ENCODE data around the gene CACNG3.

CACNG3 gene

GRCh38 chr16:24324421-24324820 is 68.3 kb downstream of the CACNG3 start:
- peaks cover 0 to 3% of the 10 kb centered on the region in 2 experiments for H3K36me3 ChIP-seq (ENCODE audit: control insufficient read depth in 1 of 2, insufficient read depth in 2 of 2, low read depth in 1 of 2, low read length in 2 of 2)
- H2AK5ac ChIP-seq (ENCODE audit: low read length, severe bottlenecking) = no peak overlapping the region
- no peaks in the 10 kb centered on the region for H3K9me3 ChIP-seq (ENCODE audit: control insufficient read depth, low read length)
- H2BK120ac ChIP-seq (ENCODE audit: low read depth, low read length) = no peak overlapping the region
- no peaks in the 10 kb centered on the region for H3K4me1 ChIP-seq (ENCODE audit: control insufficient read depth, insufficient read depth, low read depth, low read length)
- no peak overlapping the region for H3K23ac ChIP-seq (ENCODE audit: low read length in 2 of 2)
- no peak overlapping the region for H3K4ac ChIP-seq (ENCODE audit: low read depth in 1 of 2, low read length in 2 of 2)
- H2BK15ac ChIP-seq (ENCODE audit: low read depth, poor library complexity, severe bottlenecking) = no peak overlapping the region
- no peak overlapping the region for H2BK12ac ChIP-seq (ENCODE audit: low read length in 2 of 2)
- DNase-seq = no peak
- H3K27ac ChIP-seq (ENCODE audit: low read length, poor library complexity, severe bottlenecking) = no peak overlapping the region
- H3K4me3 ChIP-seq (ENCODE audit: insufficient read depth in 1 of 2, low read depth in 1 of 2, low read length in 2 of 2) = no peak overlapping the region
- H2AFZ ChIP-seq (ENCODE audit: low read depth, low read length) = no peak overlapping the region
- 65% methylated on average over 1 of the region's 1 CpG for WGBS
- no peak overlapping the region for H3K9ac ChIP-seq (ENCODE audit: low read length)
- no peak overlapping the region for H2BK5ac ChIP-seq (ENCODE audit: low read depth, low read length, poor library complexity, severe bottlenecking)
- no peak overlapping the region for H3K14ac ChIP-seq (ENCODE audit: low read length in 2 of 2)
- no peak overlapping the region for H4K91ac ChIP-seq (ENCODE audit: low read length)
- H3K79me1 ChIP-seq (replicated peaks; ENCODE audit: low read length, poor library complexity, severe bottlenecking) = no peaks in the 10 kb centered on the region
- no peaks in the 10 kb centered on the region for H3K27me3 ChIP-seq (ENCODE audit: control insufficient read depth in 1 of 2, insufficient read depth in 1 of 2, low read length in 2 of 2)
- H3K18ac ChIP-seq (ENCODE audit: low read depth in 1 of 2, low read length in 2 of 2) = no peak overlapping the region
- no peak overlapping the region for H4K8ac ChIP-seq (ENCODE audit: low read length)
- H3K4me2 ChIP-seq (ENCODE audit: low read length, poor library complexity, severe bottlenecking) = no peak overlapping the region

- no peak for DNase-seq
- 74% methylated on average over 14 of the region's 14 CpGs for WGBS
- Histone ChIP-seq H3K79me1 (replicated peaks; ENCODE audit: low read length, poor library complexity, severe bottlenecking) (no peaks in the 10 kb centered on the region), H3K23ac (ENCODE audit: low read length in 2 of 2) (no peak overlapping the region), H4K8ac (ENCODE audit: low read length) (no peak overlapping the region), H3K9me3 (ENCODE audit: control insufficient read depth, low read length) (no peaks in the 10 kb centered on the region), H2AFZ (ENCODE audit: low read depth, low read length) (no peak overlapping the region), H3K4me1 (ENCODE audit: control insufficient read depth, insufficient read depth, low read depth, low read length) (no peaks in the 10 kb centered on the region), H3K18ac (ENCODE audit: low read depth in 1 of 2, low read length in 2 of 2) (no peak overlapping the region), H2BK12ac (ENCODE audit: low read length in 2 of 2) (no peak overlapping the region), H3K4me3 (ENCODE audit: insufficient read depth in 1 of 2, low read depth in 1 of 2, low read length in 2 of 2) (no peak overlapping the region), H3K27me3 (ENCODE audit: control insufficient read depth in 1 of 2, insufficient read depth in 1 of 2, low read length in 2 of 2) (no peaks in the 10 kb centered on the region), H2BK120ac (ENCODE audit: low read depth, low read length) (no peak overlapping the region), H2BK15ac (ENCODE audit: low read depth, poor library complexity, severe bottlenecking) (no peak overlapping the region), H3K14ac (ENCODE audit: low read length in 2 of 2) (no peak overlapping the region), H3K4ac (ENCODE audit: low read depth in 1 of 2, low read length in 2 of 2) (no peak overlapping the region), H4K91ac (ENCODE audit: low read length) (no peak overlapping the region), H2AK5ac (ENCODE audit: low read length, severe bottlenecking) (no peak overlapping the region), H3K9ac (ENCODE audit: low read length) (no peak overlapping the region), H3K36me3 (ENCODE audit: control insufficient read depth in 1 of 2, insufficient read depth in 2 of 2, low read depth in 1 of 2, low read length in 2 of 2) (no peaks in the 10 kb centered on the region), H3K27ac (ENCODE audit: low read length, poor library complexity, severe bottlenecking) (no peak overlapping the region), H2BK5ac (ENCODE audit: low read depth, low read length, poor library complexity, severe bottlenecking) (no peak overlapping the region), H3K4me2 (ENCODE audit: low read length, poor library complexity, severe bottlenecking) (no peak overlapping the region)
These were observed 72.8 kb downstream of the CACNG3 start for GRCh38 chr16:24328835-24329452.

GRCh38 chr16:24332178-24332577 is 76.0 kb downstream of the CACNG3 start:
- Histone ChIP-seq H2BK5ac (ENCODE audit: low read depth, low read length, poor library complexity, severe bottlenecking) (no peak overlapping the region), H3K4ac (ENCODE audit: low read depth in 1 of 2, low read length in 2 of 2) (no peak overlapping the region), H3K9ac (ENCODE audit: low read length) (no peak overlapping the region), H3K9me3 (ENCODE audit: control insufficient read depth, low read length) (no peaks in the 10 kb centered on the region), H3K36me3 (ENCODE audit: control insufficient read depth in 1 of 2, insufficient read depth in 2 of 2, low read depth in 1 of 2, low read length in 2 of 2) (no peaks in the 10 kb centered on the region), H3K27ac (ENCODE audit: low read length, poor library complexity, severe bottlenecking) (no peak overlapping the region), H2BK12ac (ENCODE audit: low read length in 2 of 2) (no peak overlapping the region), H4K91ac (ENCODE audit: low read length) (no peak overlapping the region), H3K4me2 (ENCODE audit: low read length, poor library complexity, severe bottlenecking) (no peak overlapping the region), H3K27me3 (ENCODE audit: control insufficient read depth in 1 of 2, insufficient read depth in 1 of 2, low read length in 2 of 2) (no peaks in the 10 kb centered on the region), H3K79me1 (replicated peaks; ENCODE audit: low read length, poor library complexity, severe bottlenecking) (no peaks in the 10 kb centered on the region), H4K8ac (ENCODE audit: low read length) (no peak overlapping the region), H2BK15ac (ENCODE audit: low read depth, poor library complexity, severe bottlenecking) (no peak overlapping the region), H3K4me3 (ENCODE audit: insufficient read depth in 1 of 2, low read depth in 1 of 2, low read length in 2 of 2) (no peak overlapping the region), H2AK5ac (ENCODE audit: low read length, severe bottlenecking) (no peak overlapping the region), H3K23ac (ENCODE audit: low read length in 2 of 2) (no peak overlapping the region), H2AFZ (ENCODE audit: low read depth, low read length) (no peak overlapping the region), H3K4me1 (ENCODE audit: control insufficient read depth, insufficient read depth, low read depth, low read length) (no peaks in the 10 kb centered on the region), H3K14ac (ENCODE audit: low read length in 2 of 2) (no peak overlapping the region), H2BK120ac (ENCODE audit: low read depth, low read length) (no peak overlapping the region), H3K18ac (ENCODE audit: low read depth in 1 of 2, low read length in 2 of 2) (no peak overlapping the region)
- 61% methylated on average over 3 of the region's 3 CpGs for WGBS
- no peak for DNase-seq

GRCh38 chr16:24332582-24333090 is 76.5 kb downstream of the CACNG3 start:
- no peak overlapping the region for H3K23ac ChIP-seq (ENCODE audit: low read length in 2 of 2)
- no peak overlapping the region for H2BK12ac ChIP-seq (ENCODE audit: low read length in 2 of 2)
- no peak overlapping the region for H2BK5ac ChIP-seq (ENCODE audit: low read depth, low read length, poor library complexity, severe bottlenecking)
- H2AK5ac ChIP-seq (ENCODE audit: low read length, severe bottlenecking) = no peak overlapping the region
- no peak overlapping the region for H3K27ac ChIP-seq (ENCODE audit: low read length, poor library complexity, severe bottlenecking)
- H3K4me2 ChIP-seq (ENCODE audit: low read length, poor library complexity, severe bottlenecking) = no peak overlapping the region
- H2AFZ ChIP-seq (ENCODE audit: low read depth, low read length) = no peak overlapping the region
- no peak overlapping the region for H3K4ac ChIP-seq (ENCODE audit: low read depth in 1 of 2, low read length in 2 of 2)
- no peak overlapping the region for H3K14ac ChIP-seq (ENCODE audit: low read length in 2 of 2)
- no peak for DNase-seq
- no peak overlapping the region for H2BK15ac ChIP-seq (ENCODE audit: low read depth, poor library complexity, severe bottlenecking)
- H3K36me3 ChIP-seq (ENCODE audit: control insufficient read depth in 1 of 2, insufficient read depth in 2 of 2, low read depth in 1 of 2, low read length in 2 of 2) = no peaks in the 10 kb centered on the region
- H3K9ac ChIP-seq (ENCODE audit: low read length) = no peak overlapping the region
- no peaks in the 10 kb centered on the region for H3K4me1 ChIP-seq (ENCODE audit: control insufficient read depth, insufficient read depth, low read depth, low read length)
- H3K9me3 ChIP-seq (ENCODE audit: control insufficient read depth, low read length) = no peaks in the 10 kb centered on the region
- no peak overlapping the region for H3K4me3 ChIP-seq (ENCODE audit: insufficient read depth in 1 of 2, low read depth in 1 of 2, low read length in 2 of 2)
- H4K8ac ChIP-seq (ENCODE audit: low read length) = no peak overlapping the region
- no peaks in the 10 kb centered on the region for H3K79me1 ChIP-seq (replicated peaks; ENCODE audit: low read length, poor library complexity, severe bottlenecking)
- no peak overlapping the region for H2BK120ac ChIP-seq (ENCODE audit: low read depth, low read length)
- no peak overlapping the region for H3K18ac ChIP-seq (ENCODE audit: low read depth in 1 of 2, low read length in 2 of 2)
- no peak overlapping the region for H4K91ac ChIP-seq (ENCODE audit: low read length)
- no peaks in the 10 kb centered on the region for H3K27me3 ChIP-seq (ENCODE audit: control insufficient read depth in 1 of 2, insufficient read depth in 1 of 2, low read length in 2 of 2)
- WGBS = 78% methylated on average over 10 of the region's 10 CpGs
